ENCODE results near the gene NTN5.

The NTN5 gene

GRCh38 chr19:48674216-48674809, 1.5 kb upstream of the NTN5 start:
- peaks cover 4% of the 10 kb centered on the region for H3K4me1 ChIP-seq (ENCODE audit: control insufficient read depth, insufficient read depth, low read length)
- H3K27ac ChIP-seq (ENCODE audit: low read depth, low read length), result no peak overlapping the region
- no peaks in the 10 kb centered on the region for H3K27me3 ChIP-seq (ENCODE audit: control insufficient read depth, insufficient read depth, low read length)
- H3K36me3 ChIP-seq (ENCODE audit: control insufficient read depth, insufficient read depth, low read length), result no peaks in the 10 kb centered on the region
- no peak overlapping the region for H3K4me3 ChIP-seq (ENCODE audit: low read length)
- H3K9ac ChIP-seq (ENCODE audit: low read length), result no peak overlapping the region

- peaks cover 4% of the 10 kb centered on the region for H3K4me1 ChIP-seq (ENCODE audit: control insufficient read depth, insufficient read depth, low read length)
- no peaks in the 10 kb centered on the region for H3K36me3 ChIP-seq (ENCODE audit: control insufficient read depth, insufficient read depth, low read length)
- no peak overlapping the region for H3K27ac ChIP-seq (ENCODE audit: low read depth, low read length)
- no peak overlapping the region for H3K4me3 ChIP-seq (ENCODE audit: low read length)
- no peak overlapping the region for H3K9ac ChIP-seq (ENCODE audit: low read length)
- no peaks in the 10 kb centered on the region for H3K27me3 ChIP-seq (ENCODE audit: control insufficient read depth, insufficient read depth, low read length)
Observed at GRCh38 chr19:48673436-48674100, 751 bp upstream of the NTN5 start.

GRCh38 chr19:48671446-48671995, 1.3 kb downstream of the NTN5 start:
- no peak overlapping the region for H3K4me3 ChIP-seq (ENCODE audit: low read length)
- H3K4me1 ChIP-seq (ENCODE audit: control insufficient read depth, insufficient read depth, low read length), result peaks cover 4% of the 10 kb centered on the region
- no peak overlapping the region for H3K27ac ChIP-seq (ENCODE audit: low read depth, low read length)
- H3K9ac ChIP-seq (ENCODE audit: low read length), result no peak overlapping the region
- H3K27me3 ChIP-seq (ENCODE audit: control insufficient read depth, insufficient read depth, low read length), result no peaks in the 10 kb centered on the region
- no peaks in the 10 kb centered on the region for H3K36me3 ChIP-seq (ENCODE audit: control insufficient read depth, insufficient read depth, low read length)

GRCh38 chr19:48670699-48671445, 1.9 kb downstream of the NTN5 start:
- Histone ChIP-seq H3K4me3 (ENCODE audit: low read length) (no peak overlapping the region), H3K27ac (ENCODE audit: low read depth, low read length) (no peak overlapping the region), H3K9ac (ENCODE audit: low read length) (no peak overlapping the region), H3K36me3 (ENCODE audit: control insufficient read depth, insufficient read depth, low read length) (no peaks in the 10 kb centered on the region), H3K27me3 (ENCODE audit: control insufficient read depth, insufficient read depth, low read length) (no peaks in the 10 kb centered on the region), H3K4me1 (ENCODE audit: control insufficient read depth, insufficient read depth, low read length) (peaks cover 4% of the 10 kb centered on the region)

GRCh38 chr19:48669903-48670668, 2.7 kb downstream of the NTN5 start:
- Histone ChIP-seq H3K27ac (ENCODE audit: low read depth, low read length) (no peak overlapping the region), H3K9ac (ENCODE audit: low read length) (no peak overlapping the region), H3K4me3 (ENCODE audit: low read length) (no peak overlapping the region), H3K27me3 (ENCODE audit: control insufficient read depth, insufficient read depth, low read length) (no peaks in the 10 kb centered on the region), H3K4me1 (ENCODE audit: control insufficient read depth, insufficient read depth, low read length) (peaks cover 2% of the 10 kb centered on the region), H3K36me3 (ENCODE audit: control insufficient read depth, insufficient read depth, low read length) (no peaks in the 10 kb centered on the region)

GRCh38 chr19:48668761-48669160, 4.1 kb downstream of the NTN5 start:
- H3K27ac ChIP-seq (ENCODE audit: low read depth, low read length), result no peak overlapping the region
- H3K9ac ChIP-seq (ENCODE audit: low read length), result no peak overlapping the region
- H3K4me1 ChIP-seq (ENCODE audit: control insufficient read depth, insufficient read depth, low read length), result no peaks in the 10 kb centered on the region
- no peak overlapping the region for H3K4me3 ChIP-seq (ENCODE audit: low read length)
- no peaks in the 10 kb centered on the region for H3K36me3 ChIP-seq (ENCODE audit: control insufficient read depth, insufficient read depth, low read length)
- H3K27me3 ChIP-seq (ENCODE audit: control insufficient read depth, insufficient read depth, low read length), result no peaks in the 10 kb centered on the region

GRCh38 chr19:48668332-48668731, 4.5 kb downstream of the NTN5 start:
- no peak overlapping the region for H3K27ac ChIP-seq (ENCODE audit: low read depth, low read length)
- H3K4me3 ChIP-seq (ENCODE audit: low read length), result no peak overlapping the region
- H3K36me3 ChIP-seq (ENCODE audit: control insufficient read depth, insufficient read depth, low read length), result no peaks in the 10 kb centered on the region
- no peaks in the 10 kb centered on the region for H3K4me1 ChIP-seq (ENCODE audit: control insufficient read depth, insufficient read depth, low read length)
- H3K27me3 ChIP-seq (ENCODE audit: control insufficient read depth, insufficient read depth, low read length), result no peaks in the 10 kb centered on the region
- H3K9ac ChIP-seq (ENCODE audit: low read length), result no peak overlapping the region

- Histone ChIP-seq H3K4me1 (ENCODE audit: control insufficient read depth, insufficient read depth, low read length) (peaks cover 3% of the 10 kb centered on the region), H3K36me3 (ENCODE audit: control insufficient read depth, insufficient read depth, low read length) (no peaks in the 10 kb centered on the region), H3K9ac (ENCODE audit: low read length) (no peak overlapping the region), H3K27ac (ENCODE audit: low read depth, low read length) (no peak overlapping the region), H3K4me3 (ENCODE audit: low read length) (no peak overlapping the region), H3K27me3 (ENCODE audit: control insufficient read depth, insufficient read depth, low read length) (no peaks in the 10 kb centered on the region)
Observed at GRCh38 chr19:48665786-48666185, 7.0 kb downstream of the NTN5 start.

GRCh38 chr19:48664476-48664875, 8.3 kb downstream of the NTN5 start:
- no peaks in the 10 kb centered on the region for H3K27me3 ChIP-seq (ENCODE audit: control insufficient read depth, insufficient read depth, low read length)
- no peak overlapping the region for H3K9ac ChIP-seq (ENCODE audit: low read length)
- H3K27ac ChIP-seq (ENCODE audit: low read depth, low read length), result no peak overlapping the region
- peaks cover 5% of the 10 kb centered on the region for H3K4me1 ChIP-seq (ENCODE audit: control insufficient read depth, insufficient read depth, low read length)
- H3K4me3 ChIP-seq (ENCODE audit: low read length), result no peak overlapping the region
- no peaks in the 10 kb centered on the region for H3K36me3 ChIP-seq (ENCODE audit: control insufficient read depth, insufficient read depth, low read length)

GRCh38 chr19:48663667-48664066, 9.2 kb downstream of the NTN5 start:
- Histone ChIP-seq H3K4me3 (ENCODE audit: low read length) (no peak overlapping the region), H3K36me3 (ENCODE audit: control insufficient read depth, insufficient read depth, low read length) (no peaks in the 10 kb centered on the region), H3K27me3 (ENCODE audit: control insufficient read depth, insufficient read depth, low read length) (no peaks in the 10 kb centered on the region), H3K4me1 (ENCODE audit: control insufficient read depth, insufficient read depth, low read length) (peaks cover 5% of the 10 kb centered on the region), H3K9ac (ENCODE audit: low read length) (no peak overlapping the region), H3K27ac (ENCODE audit: low read depth, low read length) (no peak overlapping the region)

- Histone ChIP-seq H3K36me3 (ENCODE audit: control insufficient read depth, insufficient read depth, low read length) (no peaks in the 10 kb centered on the region), H3K27ac (ENCODE audit: low read depth, low read length) (no peak overlapping the region), H3K4me3 (ENCODE audit: low read length) (no peak overlapping the region), H3K4me1 (ENCODE audit: control insufficient read depth, insufficient read depth, low read length) (peaks cover 5% of the 10 kb centered on the region), H3K9ac (ENCODE audit: low read length) (no peak overlapping the region), H3K27me3 (ENCODE audit: control insufficient read depth, insufficient read depth, low read length) (no peaks in the 10 kb centered on the region)
Observed at GRCh38 chr19:48661711-48662090, 11.1 kb downstream of the NTN5 start.
